Mesendoderm (in vitro differentiated cells): ENCODE data around the gene ZNF865.

Source experiments
- DNase-seq: peaks from one replicate; pipeline ENCODE4 v3.0.0; 2013
- H2AK5ac ChIP-seq: 2 replicates; pipeline ENCODE4 v1.6.1; 2013; ENCODE audit warnings: low read length, inconsistent platforms
- H2BK120ac ChIP-seq: 2 replicates; pipeline ENCODE4 v1.6.1; 2013; ENCODE audit warnings: low read depth, mild to moderate bottlenecking, low read length, moderate library complexity, mixed read lengths
- H2BK15ac ChIP-seq: replicated peaks from 2 replicates; pipeline ENCODE4 v1.6.1; 2013; ENCODE audit warnings: low read depth, mild to moderate bottlenecking, moderate library complexity
- H2BK5ac ChIP-seq: 2 replicates; pipeline ENCODE4 v1.6.1; 2013; ENCODE audit warnings: low read length, inconsistent platforms
- H3K18ac ChIP-seq: 2 replicates; pipeline ENCODE4 v1.6.1; 2013; ENCODE audit warnings: mild to moderate bottlenecking, low read length, mixed read lengths
- H3K23ac ChIP-seq: one replicate; pipeline ENCODE4 v1.6.1; 2013; ENCODE audit warnings: low read length
- H3K27ac ChIP-seq: 2 replicates; pipeline ENCODE4 v1.5.1; 2013; ENCODE audit warnings: low read depth, mild to moderate bottlenecking, inconsistent platforms, low read length, moderate library complexity
- H3K27me3 ChIP-seq: 2 replicates; pipeline ENCODE4 v1.6.1; 2013; ENCODE audit warnings: low read length, control low read depth, mild to moderate bottlenecking, inconsistent platforms; ENCODE audit not compliant: insufficient read depth, poor library complexity
- H3K36me3 ChIP-seq: 2 replicates; pipeline ENCODE4 v1.6.1; 2013; ENCODE audit warnings: low read length, inconsistent platforms; ENCODE audit not compliant: control insufficient read depth, insufficient read depth
- H3K4ac ChIP-seq: one replicate; pipeline ENCODE4 v1.6.1; 2013; ENCODE audit warnings: low read depth, mild to moderate bottlenecking, low read length, moderate library complexity
- H3K4me1 ChIP-seq: 2 replicates; pipeline ENCODE4 v1.6.1; 2013; ENCODE audit warnings: low read depth, low read length, inconsistent platforms; ENCODE audit not compliant: control insufficient read depth
- H3K4me2 ChIP-seq: 2 replicates; pipeline ENCODE4 v1.6.1; 2013; ENCODE audit warnings: low read length
- H3K4me3 ChIP-seq: 2 replicates; pipeline ENCODE4 v1.5.1; 2013; ENCODE audit warnings: mild to moderate bottlenecking, low read length
- H3K56ac ChIP-seq: one replicate; pipeline ENCODE4 v1.6.1; 2013; ENCODE audit warnings: low read length
- H3K79me1 ChIP-seq: 2 replicates; pipeline ENCODE4 v1.6.1; 2013; ENCODE audit warnings: low read length, inconsistent platforms
- H3K79me2 ChIP-seq: 2 replicates; pipeline ENCODE4 v1.6.1; 2013; ENCODE audit warnings: mild to moderate bottlenecking, low read length; ENCODE audit not compliant: control insufficient read depth, insufficient read depth
- H3K9ac ChIP-seq: 2 replicates; pipeline ENCODE4 v1.6.1; 2013; ENCODE audit warnings: low read length, inconsistent platforms
- H4K5ac ChIP-seq: one replicate; pipeline ENCODE4 v1.6.1; 2013; ENCODE audit warnings: low read length
- H4K8ac ChIP-seq: one replicate; pipeline ENCODE4 v1.6.1; 2013; ENCODE audit warnings: low read depth, mild to moderate bottlenecking, control low read depth, low read length, moderate library complexity
- WGBS: extraction: QIAGEN DNeasy Blood & Tissue Kit; methylation state at CpG from one replicate; pipeline ENCODE4 v1.1.7; 2013; ENCODE audit warnings: low lambda C conversion rate, missing lambda C conversion rate; ENCODE audit not compliant: insufficient coverage; ENCODE audit errors: extremely low coverage; 5-methylcytosine and 5-hydroxymethylcytosine counted together

The ZNF865 gene

GRCh38 chr19:55659822-55660221, 54.4 kb downstream of the ZNF865 start:
- Histone ChIP-seq H3K27me3 (no peaks in the 10 kb centered on the region), H4K5ac (no peak overlapping the region), H3K23ac (no peak overlapping the region), H3K9ac (no peak overlapping the region), H3K4me3 (no peak overlapping the region), H3K27ac (no peak overlapping the region), H2BK120ac (no peak overlapping the region), H3K4ac (no peak overlapping the region), H3K56ac (no peak overlapping the region), H3K36me3 (peaks cover 18% of the 10 kb centered on the region), H2AK5ac (no peak overlapping the region), H3K79me2 (peaks cover 85% of the 10 kb centered on the region), H3K4me1 (peaks cover 4% of the 10 kb centered on the region), H2BK15ac (no peak overlapping the region), H2BK5ac (no peak overlapping the region), H4K8ac (no peak overlapping the region), H3K4me2 (no peak overlapping the region), H3K79me1 (peaks cover 7% of the 10 kb centered on the region), H3K18ac (no peak overlapping the region)
- no CpG with 5 or more reads among the region's 9 CpGs for WGBS
- no peak for DNase-seq

GRCh38 chr19:55660404-55660803, 55.0 kb downstream of the ZNF865 start:
- no peak overlapping the region for H3K56ac ChIP-seq
- H3K18ac ChIP-seq = no peak overlapping the region
- peaks cover 20% of the 10 kb centered on the region for H3K36me3 ChIP-seq
- no peak overlapping the region for H2BK15ac ChIP-seq
- H3K23ac ChIP-seq = no peak overlapping the region
- DNase-seq = no peak
- H3K4me2 ChIP-seq = no peak overlapping the region
- no peak overlapping the region for H3K9ac ChIP-seq
- no peak overlapping the region for H4K8ac ChIP-seq
- peaks cover 7% of the 10 kb centered on the region for H3K79me1 ChIP-seq
- no peak overlapping the region for H3K4me3 ChIP-seq
- no peak overlapping the region for H3K4ac ChIP-seq
- H3K27me3 ChIP-seq = no peaks in the 10 kb centered on the region
- H3K27ac ChIP-seq = no peak overlapping the region
- H3K79me2 ChIP-seq = peaks cover 87% of the 10 kb centered on the region
- no CpG with 5 or more reads among the region's 12 CpGs for WGBS
- no peak overlapping the region for H2BK5ac ChIP-seq
- no peak overlapping the region for H2AK5ac ChIP-seq
- H3K4me1 ChIP-seq = peaks cover 4% of the 10 kb centered on the region
- H2BK120ac ChIP-seq = no peak overlapping the region
- no peak overlapping the region for H4K5ac ChIP-seq

GRCh38 chr19:55660991-55661390, 55.5 kb downstream of the ZNF865 start:
- no peak for DNase-seq
- no peak overlapping the region for H2BK15ac ChIP-seq
- no peak overlapping the region for H3K23ac ChIP-seq
- H4K8ac ChIP-seq = no peak overlapping the region
- H3K9ac ChIP-seq = no peak overlapping the region
- no peak overlapping the region for H3K4ac ChIP-seq
- no peak overlapping the region for H3K4me3 ChIP-seq
- H2BK120ac ChIP-seq = no peak overlapping the region
- WGBS = no CpG with 5 or more reads among the region's 16 CpGs
- H3K36me3 ChIP-seq = peaks cover 21% of the 10 kb centered on the region
- no peak overlapping the region for H2BK5ac ChIP-seq
- H3K79me1 ChIP-seq = peaks cover 7% of the 10 kb centered on the region
- no peaks in the 10 kb centered on the region for H3K27me3 ChIP-seq
- no peak overlapping the region for H3K4me2 ChIP-seq
- no peak overlapping the region for H3K18ac ChIP-seq
- H3K79me2 ChIP-seq = peaks cover 84% of the 10 kb centered on the region
- H3K27ac ChIP-seq = no peak overlapping the region
- H3K4me1 ChIP-seq = peaks cover 4% of the 10 kb centered on the region
- H3K56ac ChIP-seq = no peak overlapping the region
- H4K5ac ChIP-seq = no peak overlapping the region
- H2AK5ac ChIP-seq = no peak overlapping the region

- Histone ChIP-seq H4K8ac (no peak overlapping the region), H3K4ac (no peak overlapping the region), H3K27ac (no peak overlapping the region), H3K79me2 (peaks cover 84% of the 10 kb centered on the region), H3K9ac (no peak overlapping the region), H3K79me1 (peaks cover 9% of the 10 kb centered on the region), H2BK15ac (no peak overlapping the region), H3K18ac (no peak overlapping the region), H3K4me1 (peaks cover under 1% of the 10 kb centered on the region), H3K4me3 (no peak overlapping the region), H3K56ac (no peak overlapping the region), H2BK120ac (no peak overlapping the region), H3K27me3 (no peaks in the 10 kb centered on the region), H2AK5ac (no peak overlapping the region), H3K23ac (no peak overlapping the region), H2BK5ac (no peak overlapping the region), H3K4me2 (no peak overlapping the region), H4K5ac (no peak overlapping the region), H3K36me3 (peaks cover 27% of the 10 kb centered on the region)
- no CpG with 5 or more reads among the region's 7 CpGs for WGBS
- no peak for DNase-seq
Measured at GRCh38 chr19:55661826-55662225, 56.4 kb downstream of the ZNF865 start.

GRCh38 chr19:55663846-55664536, 58.5 kb downstream of the ZNF865 start:
- Histone ChIP-seq H4K5ac (no peak overlapping the region), H3K9ac (no peak overlapping the region), H2BK120ac (no peak overlapping the region), H3K79me2 (peaks cover 76% of the 10 kb centered on the region), H3K36me3 (peaks cover 32% of the 10 kb centered on the region), H3K27me3 (no peaks in the 10 kb centered on the region), H3K4me1 (no peaks in the 10 kb centered on the region), H3K4ac (no peak overlapping the region), H3K4me3 (no peak overlapping the region), H3K56ac (no peak overlapping the region), H3K23ac (no peak overlapping the region), H3K79me1 (peaks cover 14% of the 10 kb centered on the region), H2BK15ac (no peak overlapping the region), H2BK5ac (no peak overlapping the region), H2AK5ac (no peak overlapping the region), H3K27ac (no peak overlapping the region), H3K4me2 (no peak overlapping the region), H4K8ac (no peak overlapping the region), H3K18ac (no peak overlapping the region)
- no CpG with 5 or more reads among the region's 20 CpGs for WGBS
- no peak for DNase-seq
